CD4-positive, CD25-positive, alpha-beta regulatory T cell (primary cell): Measurements from ENCODE around the gene NSUN4. TPM values are rescaled to one million over a fixed set of nuclear protein-coding genes. Genes with fewer than 3 reads are reported as not detected.
"Not testable (repeated sequence)": the region's sequence is repeated elsewhere in the genome, so short reads cannot be mapped to it uniquely, and the experiment has no call there.

Experiments used
- ATAC-seq, 2 donors: fragments of 150-1000 bp; cut with Tn5 transposase; one replicate each; pipeline ENCODE4 v1.10.0; 2021; ENCODE audit warnings: low read depth in 2 of 2, moderate number of reproducible peaks in 2 of 2, moderate library complexity in 1 of 2
- DNase-seq, 3 donors: peaks; one replicate each; pipeline versions ENCODE4 v3.0.0 to v3.0.0-alpha.2; 2012 to 2022; ENCODE audit warnings: mixed read lengths in 1 of 3
- H3K27ac ChIP-seq: one replicate; pipeline ENCODE4 v1.7.0; 2013; ENCODE audit warnings: mild to moderate bottlenecking, low read length; ENCODE audit not compliant: insufficient read depth, poor library complexity, severe bottlenecking
- H3K27me3 ChIP-seq: one replicate; pipeline ENCODE4 v1.7.0; 2013; ENCODE audit warnings: low read length; ENCODE audit not compliant: control insufficient read depth, insufficient read depth
- H3K36me3 ChIP-seq: one replicate; pipeline ENCODE4 v1.7.0; 2013; ENCODE audit warnings: mild to moderate bottlenecking, low read length, moderate library complexity; ENCODE audit not compliant: control insufficient read depth, insufficient read depth
- H3K4me1 ChIP-seq: 2 replicates; pipeline ENCODE4 v1.7.0; 2013; ENCODE audit warnings: mild to moderate bottlenecking, low read length; ENCODE audit not compliant: insufficient read depth, control insufficient read depth, poor library complexity, severe bottlenecking
- H3K4me3 ChIP-seq: one replicate; pipeline ENCODE4 v1.7.0; 2013; ENCODE audit warnings: low read depth, mild to moderate bottlenecking, low read length, moderate library complexity
- H3K9me3 ChIP-seq, 2 experiments: 1 replicate in 1 of 2; 2 replicates in 1 of 2; pipeline ENCODE4 v1.7.0; 2013; ENCODE audit warnings: low read length in 2 of 2, mild to moderate bottlenecking in 1 of 2, moderate library complexity in 1 of 2; ENCODE audit not compliant: control insufficient read depth in 2 of 2
- H3K27ac Mint-ChIP-seq, 3 donors: one replicate each; pipeline ENCODE4 v1.8.0; 2020 to 2022; ENCODE audit warnings: mild to moderate bottlenecking in 3 of 3, mixed read lengths in 3 of 3, moderate library complexity in 2 of 3
- H3K27me3 Mint-ChIP-seq: one replicate; pipeline ENCODE4 v1.8.0; 2022; ENCODE audit warnings: mild to moderate bottlenecking, mixed read lengths
- H3K36me3 Mint-ChIP-seq: one replicate; pipeline ENCODE4 v1.8.0; 2020; ENCODE audit warnings: mixed read lengths
- H3K4me1 Mint-ChIP-seq, 4 donors: one replicate each; pipeline ENCODE4 v1.8.0; 2020 to 2022; ENCODE audit warnings: mixed read lengths in 4 of 4, mild to moderate bottlenecking in 1 of 4
- H3K4me3 Mint-ChIP-seq, 4 donors: one replicate each; pipeline ENCODE4 v1.8.0; 2020 to 2022; ENCODE audit warnings: mild to moderate bottlenecking in 4 of 4, mixed read lengths in 4 of 4, moderate library complexity in 3 of 4
- H3K9me3 Mint-ChIP-seq, 7 donors: one replicate each; pipeline ENCODE4 v1.8.0; 2020 to 2022; ENCODE audit warnings: mixed read lengths in 7 of 7, mild to moderate bottlenecking in 3 of 7, moderate library complexity in 2 of 7
- polyA plus RNA-seq, 4 donors: library from polyadenylated mRNA; unstranded; fragments of 300-500 nt; fragmentation: Illumina TruSeq; gene quantifications; one replicate each; pipeline ENCODE4 v1.2.3, GENCODE V29; 2021
- total RNA-seq: library from RNA; stranded (reverse); gene quantifications from one replicate; pipeline ENCODE4 v1.2.3, GENCODE V29; 2022

The NSUN4 gene
- total and polyA plus RNA-seq, 5 donors from 2014 or later: 10.8 to 33.4 (median 16.3) TPM

GRCh38 chr1:46363121-46363520 is 22.5 kb downstream of the NSUN4 start:
- no peaks in the 10 kb centered on the region for H3K9me3 ChIP-seq
- peaks cover 60% of the 10 kb centered on the region for H3K36me3 ChIP-seq
- Mint-ChIP-seq H3K27ac (peak overlapping the region in 1 of 3 donors; percentile 27), H3K4me1 (no peaks in the 10 kb centered on the region), H3K36me3 (peaks cover 36% of the 10 kb centered on the region), H3K9me3 (no peaks in the 10 kb centered on the region), H3K4me3 (no peak overlapping the region), H3K27me3 (no peaks in the 10 kb centered on the region)
- H3K4me1 ChIP-seq: no peaks in the 10 kb centered on the region
- H3K4me3 ChIP-seq: no peak overlapping the region
- no peak overlapping the region for H3K27ac ChIP-seq
- ATAC-seq (no peak), DNase-seq (no peak)
- H3K27me3 ChIP-seq: no peaks in the 10 kb centered on the region

GRCh38 chr1:46364612-46365011 is 24.0 kb downstream of the NSUN4 start:
- ATAC-seq (no peak), DNase-seq (no peak)
- H3K4me1 Mint-ChIP-seq: peaks cover 0 to 3% (median under 1%) of the 10 kb centered on the region in 4 donors
- H3K9me3 Mint-ChIP-seq: no peaks in the 10 kb centered on the region
- no peaks in the 10 kb centered on the region for H3K27me3 Mint-ChIP-seq
- peaks cover 56% of the 10 kb centered on the region for H3K36me3 ChIP-seq
- no peaks in the 10 kb centered on the region for H3K27me3 ChIP-seq
- no peak overlapping the region for H3K4me3 Mint-ChIP-seq
- no peak overlapping the region for H3K4me3 ChIP-seq
- H3K4me1 ChIP-seq: no peaks in the 10 kb centered on the region
- no peak overlapping the region for H3K27ac Mint-ChIP-seq
- H3K27ac ChIP-seq: no peak overlapping the region
- peaks cover 45% of the 10 kb centered on the region for H3K36me3 Mint-ChIP-seq
- no peaks in the 10 kb centered on the region for H3K9me3 ChIP-seq

- not testable (repeated sequence) for H3K4me3 Mint-ChIP-seq, ATAC-seq, DNase-seq, H3K4me3 ChIP-seq, H3K27me3 Mint-ChIP-seq, H3K27ac Mint-ChIP-seq, H3K4me1 ChIP-seq, H3K9me3 ChIP-seq, H3K9me3 Mint-ChIP-seq, H3K4me1 Mint-ChIP-seq, H3K27ac ChIP-seq, H3K27me3 ChIP-seq
- H3K36me3 ChIP-seq: peaks cover 52% of the 10 kb centered on the region
- H3K36me3 Mint-ChIP-seq: peaks cover 41% of the 10 kb centered on the region
Observed at GRCh38 chr1:46365796-46366195, 25.2 kb downstream of the NSUN4 start.

GRCh38 chr1:46367072-46367471 is 26.5 kb downstream of the NSUN4 start:
- no peaks in the 10 kb centered on the region for H3K27me3 Mint-ChIP-seq
- H3K36me3 Mint-ChIP-seq: peaks cover 35% of the 10 kb centered on the region
- Histone ChIP-seq H3K4me1 (no peaks in the 10 kb centered on the region), H3K27ac (no peak overlapping the region), H3K27me3 (no peaks in the 10 kb centered on the region), H3K36me3 (peaks cover 39% of the 10 kb centered on the region), H3K4me3 (no peak overlapping the region), H3K9me3 (no peaks in the 10 kb centered on the region)
- H3K27ac Mint-ChIP-seq: no peak overlapping the region
- DNase-seq: no peak
- H3K4me3 Mint-ChIP-seq: no peak overlapping the region
- ATAC-seq: no peak
- H3K9me3 Mint-ChIP-seq: no peaks in the 10 kb centered on the region
- peaks cover 0 to 4% (median 2%) of the 10 kb centered on the region in 4 donors for H3K4me1 Mint-ChIP-seq

- not testable (repeated sequence) for H3K9me3 ChIP-seq, H3K4me1 Mint-ChIP-seq, H3K27ac ChIP-seq, H3K27me3 Mint-ChIP-seq, H3K9me3 Mint-ChIP-seq, H3K4me3 Mint-ChIP-seq, ATAC-seq, H3K27ac Mint-ChIP-seq, DNase-seq, H3K4me3 ChIP-seq, H3K27me3 ChIP-seq, H3K4me1 ChIP-seq
- H3K36me3 ChIP-seq: peaks cover 33% of the 10 kb centered on the region
- peaks cover 30% of the 10 kb centered on the region for H3K36me3 Mint-ChIP-seq
Observed at GRCh38 chr1:46367701-46368100, 27.1 kb downstream of the NSUN4 start.

GRCh38 chr1:46368791-46369190 is 28.2 kb downstream of the NSUN4 start:
- Mint-ChIP-seq H3K4me3 (no peak overlapping the region), H3K36me3 (peaks cover 29% of the 10 kb centered on the region), H3K4me1 (peaks cover 0 to 4% (median 2%) of the 10 kb centered on the region in 4 donors), H3K9me3 (no peaks in the 10 kb centered on the region), H3K27ac (peak overlapping the region in 2 of 3 donors; percentile 3 to 63), H3K27me3 (no peaks in the 10 kb centered on the region)
- H3K4me1 ChIP-seq: no peaks in the 10 kb centered on the region
- peaks cover 24% of the 10 kb centered on the region for H3K36me3 ChIP-seq
- DNase-seq (no peak), ATAC-seq (no peak)
- no peak overlapping the region for H3K27ac ChIP-seq
- no peaks in the 10 kb centered on the region for H3K27me3 ChIP-seq
- no peak overlapping the region for H3K4me3 ChIP-seq
- no peaks in the 10 kb centered on the region for H3K9me3 ChIP-seq

- H3K9me3 ChIP-seq: no peaks in the 10 kb centered on the region
- Mint-ChIP-seq H3K9me3 (no peaks in the 10 kb centered on the region), H3K4me1 (peaks cover 0 to 4% (median 2%) of the 10 kb centered on the region in 4 donors), H3K4me3 (no peak overlapping the region), H3K27ac (peak overlapping the region; percentile 3 to 81 (median 11)), H3K27me3 (no peaks in the 10 kb centered on the region), H3K36me3 (peaks cover 29% of the 10 kb centered on the region)
- DNase-seq: no peak
- no peaks in the 10 kb centered on the region for H3K27me3 ChIP-seq
- H3K27ac ChIP-seq: no peak overlapping the region
- ATAC-seq: no peak
- H3K4me3 ChIP-seq: no peak overlapping the region
- no peaks in the 10 kb centered on the region for H3K4me1 ChIP-seq
- H3K36me3 ChIP-seq: peaks cover 20% of the 10 kb centered on the region
Observed at GRCh38 chr1:46369542-46370213, 29.1 kb downstream of the NSUN4 start.

GRCh38 chr1:46370214-46370633 is 29.6 kb downstream of the NSUN4 start:
- Mint-ChIP-seq H3K4me3 (no peak overlapping the region), H3K27me3 (no peaks in the 10 kb centered on the region), H3K27ac (peak overlapping the region in 1 of 3 donors; percentile 11), H3K4me1 (peaks cover 0 to 4% (median 2%) of the 10 kb centered on the region in 4 donors), H3K9me3 (no peaks in the 10 kb centered on the region), H3K36me3 (peaks cover 25% of the 10 kb centered on the region)
- H3K27ac ChIP-seq: no peak overlapping the region
- DNase-seq (peak in 1 of 3 donors; percentile 12), ATAC-seq (no peak)
- H3K9me3 ChIP-seq: no peaks in the 10 kb centered on the region
- no peaks in the 10 kb centered on the region for H3K4me1 ChIP-seq
- H3K27me3 ChIP-seq: no peaks in the 10 kb centered on the region
- no peak overlapping the region for H3K4me3 ChIP-seq
- peaks cover 15% of the 10 kb centered on the region for H3K36me3 ChIP-seq
